ENCODE data around the gene AANAT.

The AANAT gene

GRCh38 chr17:76467366-76467765 lies at the start of gene AANAT:
TSS of gene AANAT (plus strand) at chr17:76467603. CDS start at chr17:76468747, 1,144 bp downstream.
- DNase-seq = no peak

- no peak for DNase-seq
These were observed 47.7 kb upstream of the AANAT start for GRCh38 chr17:76419576-76420260.

- no peak for DNase-seq
These were observed 46.9 kb upstream of the AANAT start for GRCh38 chr17:76420356-76421043.

GRCh38 chr17:76421044-76421407 lies 46.4 kb upstream of the AANAT start:
- no peak for DNase-seq

- DNase-seq = no peak
These were observed 45.0 kb upstream of the AANAT start for GRCh38 chr17:76422406-76422805.

- no peak for DNase-seq
These were observed 44.5 kb upstream of the AANAT start for GRCh38 chr17:76422860-76423259.

GRCh38 chr17:76426853-76427252 lies 40.5 kb upstream of the AANAT start:
- DNase-seq = no peak

GRCh38 chr17:76427501-76428231 lies 39.7 kb upstream of the AANAT start:
- no peak for DNase-seq

GRCh38 chr17:76428511-76428910 lies 38.9 kb upstream of the AANAT start:
- DNase-seq = no peak

GRCh38 chr17:76431509-76431908 lies 35.9 kb upstream of the AANAT start:
- DNase-seq = no peak

- DNase-seq = no peak
These were observed 35.4 kb upstream of the AANAT start for GRCh38 chr17:76432004-76432403.

- no peak for DNase-seq
These were observed 34.6 kb upstream of the AANAT start for GRCh38 chr17:76432712-76433336.

GRCh38 chr17:76433693-76434092 lies 33.7 kb upstream of the AANAT start:
- DNase-seq = no peak

GRCh38 chr17:76434870-76435269 lies 32.5 kb upstream of the AANAT start:
- DNase-seq = no peak

GRCh38 chr17:76435751-76436150 lies 31.7 kb upstream of the AANAT start:
- no peak for DNase-seq

GRCh38 chr17:76437467-76438402 lies 29.7 kb upstream of the AANAT start:
- no peak for DNase-seq

GRCh38 chr17:76438906-76439305 lies 28.5 kb upstream of the AANAT start:
- DNase-seq = no peak

GRCh38 chr17:76439314-76439928 lies 28.0 kb upstream of the AANAT start:
- no peak for DNase-seq

GRCh38 chr17:76440751-76441362 lies 26.5 kb upstream of the AANAT start:
- no peak for DNase-seq

GRCh38 chr17:76441686-76442340 lies 25.6 kb upstream of the AANAT start:
- no peak for DNase-seq

Data from NCI-H2029 treated with DMSO at 0.1 percent for 48 hours (cell line).